ENCODE measurements around the gene MIGA2.

Gene MIGA2

DNA sequence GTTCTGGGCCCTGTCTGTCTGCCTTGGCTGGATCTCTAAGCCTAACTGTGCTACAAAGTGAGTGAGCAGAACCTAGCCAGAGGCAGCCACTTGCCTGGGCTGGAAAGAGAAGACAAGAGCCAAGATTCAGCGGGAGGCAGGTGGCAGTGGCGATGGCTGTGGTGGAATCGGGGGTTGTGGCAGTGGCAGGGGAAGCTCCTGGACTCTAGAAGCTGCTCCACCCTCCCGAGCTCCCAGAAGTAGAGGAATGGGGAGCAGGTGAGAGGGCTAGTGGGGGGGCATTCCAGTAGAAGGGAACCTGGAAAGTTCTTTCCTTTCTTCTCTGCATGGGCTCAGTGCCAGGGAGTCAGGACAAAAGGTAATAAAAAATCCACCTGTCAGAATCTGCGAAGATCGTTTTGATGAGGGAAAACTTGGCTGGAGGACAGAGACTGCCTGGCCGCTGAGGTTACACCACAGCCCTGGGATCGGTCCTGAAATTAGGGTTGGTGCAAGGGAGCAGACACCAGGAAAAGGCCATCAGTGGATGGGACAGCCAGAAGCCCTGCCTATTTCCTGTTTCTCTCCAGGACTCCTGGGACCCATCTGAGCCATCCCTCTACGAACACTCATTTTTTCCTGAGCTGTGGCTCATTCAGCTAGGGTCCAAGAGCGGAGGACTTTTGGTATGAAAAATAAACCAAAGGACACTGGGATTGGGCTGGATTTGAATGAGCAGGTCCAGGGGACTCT, 72.5 kb downstream of the MIGA2 start:
- no peak overlapping the region for H3K9ac ChIP-seq (ENCODE audit: low read length)
- peaks cover 13% of the 10 kb centered on the region for H3K79me2 ChIP-seq (ENCODE audit: insufficient read depth, low read length)
- no peak overlapping the region for H3K27ac ChIP-seq (ENCODE audit: low read depth, low read length, poor library complexity, severe bottlenecking)
- no peak overlapping the region for H3K4me3 ChIP-seq (ENCODE audit: low read depth, low read length, poor library complexity, severe bottlenecking)
- no peak overlapping the region for H2AFZ ChIP-seq (ENCODE audit: low read length)
- H3K9me2 ChIP-seq (ENCODE audit: low read depth, low read length), result no peaks in the 10 kb centered on the region
- no peak overlapping the region for H3K4me2 ChIP-seq (ENCODE audit: low read length)
- no peaks in the 10 kb centered on the region for H3K9me3 ChIP-seq (ENCODE audit: low read length)
- H3F3A ChIP-seq (ENCODE audit: insufficient read depth, low read length), result no peaks in the 10 kb centered on the region
- H3K27me3 ChIP-seq (ENCODE audit: insufficient read depth, low read length), result 0 out of 2 replicates have a peak, but pooled peaks cover 3% of the 10 kb centered on the region
- no peaks in the 10 kb centered on the region for H4K20me1 ChIP-seq (ENCODE audit: insufficient read depth, low read length)
- TF ChIP-seq, protein P1, sequence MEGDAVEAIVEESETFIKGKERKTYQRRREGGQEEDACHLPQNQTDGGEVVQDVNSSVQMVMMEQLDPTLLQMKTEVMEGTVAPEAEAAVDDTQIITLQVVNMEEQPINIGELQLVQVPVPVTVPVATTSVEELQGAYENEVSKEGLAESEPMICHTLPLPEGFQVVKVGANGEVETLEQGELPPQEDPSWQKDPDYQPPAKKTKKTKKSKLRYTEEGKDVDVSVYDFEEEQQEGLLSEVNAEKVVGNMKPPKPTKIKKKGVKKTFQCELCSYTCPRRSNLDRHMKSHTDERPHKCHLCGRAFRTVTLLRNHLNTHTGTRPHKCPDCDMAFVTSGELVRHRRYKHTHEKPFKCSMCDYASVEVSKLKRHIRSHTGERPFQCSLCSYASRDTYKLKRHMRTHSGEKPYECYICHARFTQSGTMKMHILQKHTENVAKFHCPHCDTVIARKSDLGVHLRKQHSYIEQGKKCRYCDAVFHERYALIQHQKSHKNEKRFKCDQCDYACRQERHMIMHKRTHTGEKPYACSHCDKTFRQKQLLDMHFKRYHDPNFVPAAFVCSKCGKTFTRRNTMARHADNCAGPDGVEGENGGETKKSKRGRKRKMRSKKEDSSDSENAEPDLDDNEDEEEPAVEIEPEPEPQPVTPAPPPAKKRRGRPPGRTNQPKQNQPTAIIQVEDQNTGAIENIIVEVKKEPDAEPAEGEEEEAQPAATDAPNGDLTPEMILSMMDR (IDR thresholded peaks at IDR 0.05; ENCODE audit: low read length), result no peak
- no peak for TF ChIP-seq EZH2 (IDR thresholded peaks at IDR 0.05; ENCODE audit: borderline replicate concordance, low read length)
- peaks cover 27% of the 10 kb centered on the region for H3K4me1 ChIP-seq (ENCODE audit: insufficient read depth, low read length, severe bottlenecking)
- H3K36me3 ChIP-seq (ENCODE audit: insufficient read depth, low read length), result no peaks in the 10 kb centered on the region

DNA sequence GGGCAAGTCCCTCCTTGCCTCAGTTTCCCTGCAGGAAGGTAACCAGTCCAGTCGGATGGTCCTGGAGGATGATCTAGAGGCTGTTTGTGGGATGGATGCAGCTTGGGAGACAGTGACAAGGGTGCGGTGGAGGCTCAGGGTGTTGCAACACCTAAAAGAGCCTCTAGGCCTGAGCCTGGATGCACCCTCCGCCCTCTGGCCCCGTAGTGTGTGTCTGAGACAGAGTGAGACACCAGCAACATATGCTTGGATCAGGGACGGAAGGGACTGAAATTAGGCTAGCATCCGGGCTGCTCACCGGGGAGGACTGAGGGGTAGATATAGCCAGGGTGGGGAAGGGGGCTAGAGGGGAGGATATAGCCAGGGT, 73.1 kb downstream of the MIGA2 start:
- Histone ChIP-seq H3K27ac (ENCODE audit: low read depth, low read length, poor library complexity, severe bottlenecking) (no peak overlapping the region), H4K20me1 (ENCODE audit: insufficient read depth, low read length) (no peaks in the 10 kb centered on the region), H3K27me3 (ENCODE audit: insufficient read depth, low read length) (0 out of 2 replicates have a peak, but pooled peaks cover 3% of the 10 kb centered on the region), H2AFZ (ENCODE audit: low read length) (no peak overlapping the region), H3K4me1 (ENCODE audit: insufficient read depth, low read length, severe bottlenecking) (peaks cover 32% of the 10 kb centered on the region), H3K4me3 (ENCODE audit: low read depth, low read length, poor library complexity, severe bottlenecking) (no peak overlapping the region), H3F3A (ENCODE audit: insufficient read depth, low read length) (peaks cover 3% of the 10 kb centered on the region; the same call in 1 of the 2 replicates), H3K9ac (ENCODE audit: low read length) (no peak overlapping the region), H3K36me3 (ENCODE audit: insufficient read depth, low read length) (no peaks in the 10 kb centered on the region), H3K9me3 (ENCODE audit: low read length) (no peaks in the 10 kb centered on the region), H3K9me2 (ENCODE audit: low read depth, low read length) (no peaks in the 10 kb centered on the region), H3K79me2 (ENCODE audit: insufficient read depth, low read length) (peaks cover 16% of the 10 kb centered on the region), H3K4me2 (ENCODE audit: low read length) (no peak overlapping the region)
- TF ChIP-seq, protein P1 (IDR thresholded peaks at IDR 0.05; ENCODE audit: low read length), result no peak
- no peak for TF ChIP-seq EZH2 (IDR thresholded peaks at IDR 0.05; ENCODE audit: borderline replicate concordance, low read length)

DNA sequence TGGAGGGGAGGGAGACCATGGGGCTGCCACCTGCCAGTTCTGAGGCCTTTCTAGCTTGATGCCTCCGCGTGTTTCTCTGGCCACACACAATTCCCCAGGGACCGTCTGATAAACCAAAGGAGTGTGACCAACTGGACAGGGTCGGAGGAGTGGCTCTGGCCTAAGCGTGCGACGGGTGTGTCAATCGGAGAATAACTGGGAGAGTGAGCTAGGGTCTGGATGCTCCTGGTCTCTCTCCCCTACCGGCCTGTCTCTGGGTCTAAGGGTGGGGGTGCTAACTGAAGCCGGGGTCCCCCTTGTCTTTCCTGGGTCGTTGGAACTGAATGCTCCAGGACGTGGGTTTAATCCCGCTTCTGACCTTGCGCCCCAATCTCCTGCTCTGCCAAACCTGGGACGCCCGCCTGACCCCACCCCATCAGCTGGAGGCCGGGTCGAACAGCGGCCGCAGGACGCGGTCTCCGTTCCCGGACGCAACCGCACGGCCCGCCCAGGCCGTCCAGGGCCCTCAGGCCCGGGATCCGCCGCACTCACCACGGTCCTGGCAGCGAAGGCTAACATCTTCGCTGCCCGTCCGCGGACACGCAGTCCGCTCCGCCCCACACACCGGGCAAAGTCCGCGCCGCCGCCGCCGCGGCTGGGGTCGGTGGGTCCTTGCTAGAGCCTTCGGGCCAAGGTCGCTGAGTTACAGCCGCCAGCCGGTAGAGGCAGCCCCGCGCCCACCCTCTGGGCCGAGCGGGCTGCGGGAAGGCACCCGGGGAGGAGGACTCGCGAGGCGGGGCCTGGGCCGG, 73.7 kb downstream of the MIGA2 start:
- Histone ChIP-seq H3K4me1 (ENCODE audit: insufficient read depth, low read length, severe bottlenecking) (peaks cover 37% of the 10 kb centered on the region), H2AFZ (ENCODE audit: low read length) (no peak overlapping the region)
- TF ChIP-seq EZH2 (IDR thresholded peaks at IDR 0.05; ENCODE audit: borderline replicate concordance, low read length), result no peak
- TF ChIP-seq, protein P1 (IDR thresholded peaks at IDR 0.05; ENCODE audit: low read length), result no peak

More for the DNA sequence above, 73.7 kb downstream of the MIGA2 start:
- Histone ChIP-seq H3K79me2 (ENCODE audit: insufficient read depth, low read length) (peaks cover 22% of the 10 kb centered on the region), H3K27ac (ENCODE audit: low read depth, low read length, poor library complexity, severe bottlenecking) (no peak overlapping the region), H3F3A (ENCODE audit: insufficient read depth, low read length) (peaks cover 4% of the 10 kb centered on the region; the same call in 1 of the 2 replicates), H3K9ac (ENCODE audit: low read length) (peak overlapping the region; percentile 65), H3K9me2 (ENCODE audit: low read depth, low read length) (no peaks in the 10 kb centered on the region), H3K27me3 (ENCODE audit: insufficient read depth, low read length) (0 out of 2 replicates have a peak, but pooled peaks cover 3% of the 10 kb centered on the region), H4K20me1 (ENCODE audit: insufficient read depth, low read length) (no peaks in the 10 kb centered on the region), H3K4me2 (ENCODE audit: low read length) (peak overlapping the region; percentile 86), H3K36me3 (ENCODE audit: insufficient read depth, low read length) (no peaks in the 10 kb centered on the region), H3K4me3 (ENCODE audit: low read depth, low read length, poor library complexity, severe bottlenecking) (peak overlapping the region; percentile 91), H3K9me3 (ENCODE audit: low read length) (no peaks in the 10 kb centered on the region)
